Calu3 (cell line): Measurements from ENCODE around the gene GRWD1. TPM values are rescaled to one million over a fixed set of nuclear protein-coding genes. Genes with fewer than 3 reads are reported as not detected.

Experiments used
- BruUV-seq: library from RNA; stranded (reverse); fragments of 400-500 nt; replicated peaks from 2 replicates; lab custom pipeline; 2021; lab: Mats Ljungman, UMichigan
- CTCF ChIA-PET: fragments of 300-600 bp; sonication (Branson Sonifier 250); formaldehyde crosslinking; loops from one replicate; lab custom pipeline; 2022; ENCODE audit warnings: antibody characterized with exemption; lab: Charles Lee
- DNase-seq: peaks from one replicate; pipeline ENCODE4 v3.0.0; 2022
- H3K27ac Mint-ChIP-seq: one replicate; pipeline ENCODE4 v1.8.0; 2022; ENCODE audit warnings: mixed read lengths; ENCODE audit not compliant: unreplicated experiment
- H3K27me3 Mint-ChIP-seq: one replicate; pipeline ENCODE4 v1.8.0; 2022; ENCODE audit warnings: mixed read lengths; ENCODE audit not compliant: unreplicated experiment
- H3K36me3 Mint-ChIP-seq: one replicate; pipeline ENCODE4 v1.8.0; 2022; ENCODE audit warnings: mild to moderate bottlenecking, moderate library complexity, mixed read lengths; ENCODE audit not compliant: insufficient read depth, unreplicated experiment
- H3K4me1 Mint-ChIP-seq: one replicate; pipeline ENCODE4 v1.8.0; 2022; ENCODE audit warnings: mild to moderate bottlenecking, low read depth, mixed read lengths; ENCODE audit not compliant: unreplicated experiment
- H3K4me3 Mint-ChIP-seq: one replicate; pipeline ENCODE4 v1.8.0; 2022; ENCODE audit warnings: mild to moderate bottlenecking, low read depth, moderate library complexity, mixed read lengths; ENCODE audit not compliant: unreplicated experiment
- H3K9me3 Mint-ChIP-seq: one replicate; pipeline ENCODE4 v1.8.0; 2022; ENCODE audit warnings: low read depth, mixed read lengths; ENCODE audit not compliant: unreplicated experiment
- intact Hi-C: fragments of 100-400 bp; cut with micrococcal nuclease; formaldehyde crosslinking; loops from one replicate; pipeline ENCODE4 v1.10.0; 2022; ENCODE audit not compliant: unreplicated experiment
- total RNA-seq: library from RNA; stranded (reverse); gene quantifications from 2 replicates; pipeline ENCODE4 v1.2.3, GENCODE V29; 2022
- TF ChIP-seq, protein P1 (sequence below): fragments of 200-600 bp; IDR thresholded peaks from one replicate; pipeline ENCODE4 v1.8.0; 2022; ENCODE audit warnings: antibody characterized with exemption; ENCODE audit not compliant: unreplicated experiment

The GRWD1 gene
- total RNA-seq, 1 experiment from 2014 or later = 75.0 TPM

GRCh38 chr19:48493718-48494401 is 48.1 kb downstream of the GRWD1 start:
- H3K36me3 Mint-ChIP-seq = peaks cover 50% of the 10 kb centered on the region
- H3K9me3 Mint-ChIP-seq = no peaks in the 10 kb centered on the region
- peaks cover 83% of the 10 kb centered on the region for H3K27me3 Mint-ChIP-seq
- peak overlapping the region; percentile 64 for H3K4me3 Mint-ChIP-seq
- H3K27ac Mint-ChIP-seq = peak overlapping the region; percentile 46
- BruUV-seq = no TSS peak
- no peak for DNase-seq
- H3K4me1 Mint-ChIP-seq = peaks cover 28% of the 10 kb centered on the region
- TF ChIP-seq, protein P1, sequence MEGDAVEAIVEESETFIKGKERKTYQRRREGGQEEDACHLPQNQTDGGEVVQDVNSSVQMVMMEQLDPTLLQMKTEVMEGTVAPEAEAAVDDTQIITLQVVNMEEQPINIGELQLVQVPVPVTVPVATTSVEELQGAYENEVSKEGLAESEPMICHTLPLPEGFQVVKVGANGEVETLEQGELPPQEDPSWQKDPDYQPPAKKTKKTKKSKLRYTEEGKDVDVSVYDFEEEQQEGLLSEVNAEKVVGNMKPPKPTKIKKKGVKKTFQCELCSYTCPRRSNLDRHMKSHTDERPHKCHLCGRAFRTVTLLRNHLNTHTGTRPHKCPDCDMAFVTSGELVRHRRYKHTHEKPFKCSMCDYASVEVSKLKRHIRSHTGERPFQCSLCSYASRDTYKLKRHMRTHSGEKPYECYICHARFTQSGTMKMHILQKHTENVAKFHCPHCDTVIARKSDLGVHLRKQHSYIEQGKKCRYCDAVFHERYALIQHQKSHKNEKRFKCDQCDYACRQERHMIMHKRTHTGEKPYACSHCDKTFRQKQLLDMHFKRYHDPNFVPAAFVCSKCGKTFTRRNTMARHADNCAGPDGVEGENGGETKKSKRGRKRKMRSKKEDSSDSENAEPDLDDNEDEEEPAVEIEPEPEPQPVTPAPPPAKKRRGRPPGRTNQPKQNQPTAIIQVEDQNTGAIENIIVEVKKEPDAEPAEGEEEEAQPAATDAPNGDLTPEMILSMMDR = no peak
- CTCF ChIA-PET = interaction anchor here (0.6 to 1.5 kb wide), 6 partner anchors 13 to 708 kb away, joined by 3 to 8 read pairs (median 3); partner anchors contain the start of gene KDELR1
- intact Hi-C loops = no loop called here

DNA sequence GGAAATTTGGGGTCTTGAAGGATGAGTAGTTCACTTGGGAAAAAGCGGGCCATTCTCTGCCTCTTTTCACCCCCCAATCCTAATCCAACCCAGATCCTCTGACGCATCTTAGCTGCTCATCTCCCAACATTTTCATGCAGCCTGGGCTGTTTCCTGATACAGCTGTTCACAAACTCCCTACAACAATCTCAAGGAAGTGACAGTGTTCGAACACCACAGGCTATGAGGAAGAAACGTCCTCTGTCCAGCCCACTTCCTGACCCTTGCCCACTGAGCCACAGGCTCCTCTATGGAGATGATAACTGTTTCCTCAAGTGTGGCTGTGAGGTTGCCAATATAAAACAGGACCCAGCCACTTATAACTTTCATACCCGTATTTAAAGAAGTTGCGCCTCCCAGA is 49.6 kb downstream of the GRWD1 start:
- DNase-seq = no peak
- H3K27ac Mint-ChIP-seq = peak overlapping the region; percentile 16
- intact Hi-C loops = no loop called here
- CTCF ChIA-PET = no interaction called here
- no peaks in the 10 kb centered on the region for H3K9me3 Mint-ChIP-seq
- H3K36me3 Mint-ChIP-seq = peaks cover 52% of the 10 kb centered on the region
- peaks cover 92% of the 10 kb centered on the region for H3K27me3 Mint-ChIP-seq
- H3K4me3 Mint-ChIP-seq = peak overlapping the region; percentile 64
- TSS peak; percentile 37 for BruUV-seq
- TF ChIP-seq, protein P1 = no peak
- H3K4me1 Mint-ChIP-seq = peaks cover 35% of the 10 kb centered on the region

- Mint-ChIP-seq H3K9me3 (no peaks in the 10 kb centered on the region), H3K4me1 (peaks cover 39% of the 10 kb centered on the region), H3K27me3 (peaks cover 92% of the 10 kb centered on the region), H3K4me3 (no peak overlapping the region), H3K36me3 (peaks cover 58% of the 10 kb centered on the region), H3K27ac (no peak overlapping the region)
- TF ChIP-seq, protein P1 = no peak
- intact Hi-C loops = no loop called here
- no TSS peak for BruUV-seq
- CTCF ChIA-PET = interaction anchor here (1.4 kb wide), 1 partner anchor 10 kb away, joined by 4 read pairs; no protein-coding TSS in a partner anchor
- no peak for DNase-seq
Measured at GRCh38 chr19:48496959-48497727, 51.4 kb downstream of the GRWD1 start.

GRCh38 chr19:48497728-48498594 is 52.2 kb downstream of the GRWD1 start:
- TF ChIP-seq, protein P1 = no peak
- CTCF ChIA-PET = no interaction called here

More at GRCh38 chr19:48497728-48498594, 52.2 kb downstream of the GRWD1 start:
- peak overlapping the region; percentile 1 for H3K27ac Mint-ChIP-seq
- intact Hi-C loops = no loop called here
- H3K4me3 Mint-ChIP-seq = no peak overlapping the region
- H3K4me1 Mint-ChIP-seq = peaks cover 43% of the 10 kb centered on the region
- BruUV-seq = no TSS peak
- peaks cover 52% of the 10 kb centered on the region for H3K36me3 Mint-ChIP-seq
- H3K27me3 Mint-ChIP-seq = peaks cover 92% of the 10 kb centered on the region
- DNase-seq = no peak
- H3K9me3 Mint-ChIP-seq = no peaks in the 10 kb centered on the region
